ENCODE results near the gene ZNF592. TPM values are rescaled to one million over a fixed set of nuclear protein-coding genes. Genes with fewer than 3 reads are reported as not detected.

The ZNF592 gene
- total and polyA plus RNA-seq, 3 donors from 2014 or later, result 36.7 to 40.8 (median 39.6) TPM

- Histone ChIP-seq H3K9me3 (no peaks in the 10 kb centered on the region), H3K36me3 (ENCODE audit: low read depth, missing control alignments) (no peaks in the 10 kb centered on the region), H3K4me1 (no peaks in the 10 kb centered on the region), H3K27ac (no peak overlapping the region), H3K27me3 (no peaks in the 10 kb centered on the region), H3K4me3 (no peak overlapping the region)
- DNase-seq, result no peak
- intact Hi-C loops (cut with DNase I; ENCODE audit: low total_unique reads), result no loop called here
- TF ChIP-seq CTCF (IDR thresholded peaks at IDR 0.05), result no peak
- WGBS, 2 donors, result 95 to 98% methylated on average over 5 of the region's 5 CpGs
These were observed 86.6 kb downstream of the ZNF592 start for GRCh38 chr15:84834969-84835368.

GRCh38 chr15:84835661-84836337 lies 87.4 kb downstream of the ZNF592 start:
- Histone ChIP-seq H3K36me3 (ENCODE audit: low read depth, missing control alignments) (no peaks in the 10 kb centered on the region), H3K4me3 (no peak overlapping the region), H3K9me3 (no peaks in the 10 kb centered on the region), H3K4me1 (peaks cover 4% of the 10 kb centered on the region), H3K27me3 (no peaks in the 10 kb centered on the region), H3K27ac (no peak overlapping the region)
- intact Hi-C loops (cut with DNase I; ENCODE audit: low total_unique reads), result no loop called here
- TF ChIP-seq CTCF (IDR thresholded peaks at IDR 0.05) (no peak), POLR2A (IDR thresholded peaks at IDR 0.05) (no peak)
- 91% methylated on average over 5 of the region's 5 CpGs for WGBS, 2 donors
- DNase-seq, result no peak

- H3K4me1 ChIP-seq, result peaks cover 7% of the 10 kb centered on the region
- no peaks in the 10 kb centered on the region for H3K9me3 ChIP-seq
- no peak overlapping the region for H3K4me3 ChIP-seq
- 96 to 100% methylated on average over 1 of the region's 1 CpG for WGBS, 2 donors
- TF ChIP-seq POLR2A (IDR thresholded peaks at IDR 0.05) (no peak), CTCF (IDR thresholded peaks at IDR 0.05) (no peak)
- H3K36me3 ChIP-seq (ENCODE audit: low read depth, missing control alignments), result no peaks in the 10 kb centered on the region
- intact Hi-C loops (cut with DNase I; ENCODE audit: low total_unique reads), result no loop called here
- no peaks in the 10 kb centered on the region for H3K27me3 ChIP-seq
- DNase-seq, result no peak
- H3K27ac ChIP-seq, result no peak overlapping the region
These were observed 88.5 kb downstream of the ZNF592 start for GRCh38 chr15:84836844-84837243.

GRCh38 chr15:84839714-84840113 lies 91.3 kb downstream of the ZNF592 start:
- TF ChIP-seq POLR2A (IDR thresholded peaks at IDR 0.05), result no peak
- TF ChIP-seq CTCF (IDR thresholded peaks at IDR 0.05), result no peak
- intact Hi-C loops (cut with DNase I; ENCODE audit: low total_unique reads), result no loop called here
- H3K36me3 ChIP-seq (ENCODE audit: low read depth, missing control alignments), result no peaks in the 10 kb centered on the region
- H3K27me3 ChIP-seq, result no peaks in the 10 kb centered on the region
- no peak for DNase-seq
- no peaks in the 10 kb centered on the region for H3K9me3 ChIP-seq
- peaks cover 7% of the 10 kb centered on the region for H3K4me1 ChIP-seq
- no peak overlapping the region for H3K27ac ChIP-seq
- WGBS, 2 donors, result 61 to 82% methylated on average over 19 to 23 of the region's 23 CpGs
- peak overlapping the region; percentile 29 to 39 for H3K4me3 ChIP-seq

- H3K4me1 ChIP-seq, result peaks cover 7% of the 10 kb centered on the region
- intact Hi-C loops (cut with DNase I; ENCODE audit: low total_unique reads), result no loop called here
- H3K27me3 ChIP-seq, result no peaks in the 10 kb centered on the region
- H3K4me3 ChIP-seq, result peak overlapping the region in 1 of 2 donors; percentile 39
- no peaks in the 10 kb centered on the region for H3K9me3 ChIP-seq
- TF ChIP-seq POLR2A (IDR thresholded peaks at IDR 0.05) (no peak), CTCF (IDR thresholded peaks at IDR 0.05) (no peak)
- 63 to 76% methylated on average over 4 to 10 of the region's 10 CpGs for WGBS, 2 donors
- H3K27ac ChIP-seq, result no peak overlapping the region
- no peaks in the 10 kb centered on the region for H3K36me3 ChIP-seq (ENCODE audit: low read depth, missing control alignments)
- no peak for DNase-seq
These were observed 91.9 kb downstream of the ZNF592 start for GRCh38 chr15:84840255-84840654.

Data from testis (tissue), 3 donors.